Fibroblast of lung (primary cell): ENCODE data around the gene A2M.

ENCODE experiments used
- EZH2 ChIP-seq: IDR thresholded peaks from 2 replicates; pipeline ENCODE4 v1.5.1; 2012; ENCODE audit warnings: low read length, control low read depth, mild to moderate bottlenecking; ENCODE audit errors: missing control alignments
- TF ChIP-seq, protein P1 (sequence below), 2 donors: IDR thresholded peaks in 1 of 2; conservative IDR thresholded peaks in 1 of 2; 1 replicate in 1 of 2; 2 replicates in 1 of 2; pipeline ENCODE4 v1.5.1; 2011 to 2012; ENCODE audit warnings: low read length in 2 of 2, control low read depth in 1 of 2, inconsistent platforms in 1 of 2, low read depth in 1 of 2, mild to moderate bottlenecking in 1 of 2

DNA sequence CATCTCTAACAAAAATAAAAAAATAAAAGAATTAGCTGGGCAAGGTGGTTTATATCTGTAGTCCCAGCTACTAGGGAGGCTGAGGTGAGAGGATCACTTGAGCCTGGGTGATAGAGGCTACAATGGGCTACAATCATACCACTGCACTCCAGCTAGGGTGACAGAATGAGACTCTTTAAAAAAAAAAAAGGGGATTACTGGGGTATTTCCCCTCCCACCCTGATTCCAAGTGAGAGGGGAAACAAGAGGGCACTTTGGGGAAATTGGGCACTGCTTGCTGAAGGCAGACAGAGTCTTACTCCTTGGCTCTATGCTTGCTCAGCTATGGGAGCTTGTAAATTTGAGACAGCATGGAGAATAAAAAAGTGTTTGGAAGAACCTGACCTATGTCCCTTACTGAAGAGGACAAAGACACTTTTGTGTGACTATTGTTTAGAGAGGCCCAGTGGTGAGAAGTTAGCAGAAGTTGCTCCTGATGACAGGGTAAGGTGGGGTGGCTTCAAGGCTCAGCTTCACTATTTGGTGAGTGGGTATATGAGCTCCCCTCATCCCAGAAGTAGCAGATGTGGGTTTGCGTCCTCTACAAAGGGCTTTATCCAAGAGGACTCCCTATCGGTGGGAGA lies 82.3 kb downstream of the A2M start:
- TF ChIP-seq, protein P1, sequence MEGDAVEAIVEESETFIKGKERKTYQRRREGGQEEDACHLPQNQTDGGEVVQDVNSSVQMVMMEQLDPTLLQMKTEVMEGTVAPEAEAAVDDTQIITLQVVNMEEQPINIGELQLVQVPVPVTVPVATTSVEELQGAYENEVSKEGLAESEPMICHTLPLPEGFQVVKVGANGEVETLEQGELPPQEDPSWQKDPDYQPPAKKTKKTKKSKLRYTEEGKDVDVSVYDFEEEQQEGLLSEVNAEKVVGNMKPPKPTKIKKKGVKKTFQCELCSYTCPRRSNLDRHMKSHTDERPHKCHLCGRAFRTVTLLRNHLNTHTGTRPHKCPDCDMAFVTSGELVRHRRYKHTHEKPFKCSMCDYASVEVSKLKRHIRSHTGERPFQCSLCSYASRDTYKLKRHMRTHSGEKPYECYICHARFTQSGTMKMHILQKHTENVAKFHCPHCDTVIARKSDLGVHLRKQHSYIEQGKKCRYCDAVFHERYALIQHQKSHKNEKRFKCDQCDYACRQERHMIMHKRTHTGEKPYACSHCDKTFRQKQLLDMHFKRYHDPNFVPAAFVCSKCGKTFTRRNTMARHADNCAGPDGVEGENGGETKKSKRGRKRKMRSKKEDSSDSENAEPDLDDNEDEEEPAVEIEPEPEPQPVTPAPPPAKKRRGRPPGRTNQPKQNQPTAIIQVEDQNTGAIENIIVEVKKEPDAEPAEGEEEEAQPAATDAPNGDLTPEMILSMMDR (conservative IDR thresholded peaks at IDR 0.05 in 1 of 2, IDR thresholded peaks at IDR 0.05 in 1 of 2; ENCODE audit: low read depth in 1 of 2, low read length in 2 of 2) = no peak
- no peak for TF ChIP-seq EZH2
